ENCODE measurements around the gene POPDC3. TPM values are rescaled to one million over a fixed set of nuclear protein-coding genes. Genes with fewer than 3 reads are reported as not detected.

The POPDC3 gene
- total RNA-seq, 1 experiment from 2014 or later, result 0.70 TPM

- no peaks in the 10 kb centered on the region for H3K27me3 Mint-ChIP-seq (ENCODE audit: insufficient read depth, unreplicated experiment)
- ChIA-PET CTCF (no interaction called here), POLR2A (no interaction called here)
- BruUV-seq (replicated peaks), result no TSS peak
- H3K4me3 Mint-ChIP-seq (ENCODE audit: unreplicated experiment), result no peak overlapping the region
- no peak for DNase-seq
- Histone ChIP-seq H3K4me1 (no peaks in the 10 kb centered on the region), H3K4me3 (ENCODE audit: low read depth, low read length) (no peak overlapping the region), H3K36me3 (ENCODE audit: control insufficient read depth, insufficient read depth, low read length) (no peaks in the 10 kb centered on the region), H3K27me3 (replicated peaks; ENCODE audit: control insufficient read depth, insufficient read depth, low read length) (no peaks in the 10 kb centered on the region; the same call in 1 of the 2 replicates), H3K9me3 (no peaks in the 10 kb centered on the region)
- no peaks in the 10 kb centered on the region for H3K9me3 Mint-ChIP-seq (ENCODE audit: unreplicated experiment)
- intact Hi-C loops (cut with micrococcal nuclease; ENCODE audit: unreplicated experiment), result no loop called here
- no peaks in the 10 kb centered on the region for H3K36me3 Mint-ChIP-seq (ENCODE audit: insufficient read depth, unreplicated experiment)
- H3K4me1 Mint-ChIP-seq (ENCODE audit: low read depth, unreplicated experiment), result no peaks in the 10 kb centered on the region
- H3K27ac Mint-ChIP-seq (ENCODE audit: unreplicated experiment), result no peak overlapping the region
- TF ChIP-seq CTCF (IDR thresholded peaks at IDR 0.05; ENCODE audit: insufficient read depth in 1 of 2, low read depth in 1 of 2, low read length in 1 of 2, severe bottlenecking in 1 of 2, unreplicated experiment in 1 of 2), result no peak
These were observed 6.8 kb upstream of the POPDC3 start for GRCh38 chr6:105186576-105186975.

- Mint-ChIP-seq H3K27me3 (ENCODE audit: insufficient read depth, unreplicated experiment) (peaks cover 5% of the 10 kb centered on the region), H3K4me1 (ENCODE audit: low read depth, unreplicated experiment) (peaks cover 5% of the 10 kb centered on the region), H3K36me3 (ENCODE audit: insufficient read depth, unreplicated experiment) (no peaks in the 10 kb centered on the region), H3K27ac (ENCODE audit: unreplicated experiment) (no peak overlapping the region), H3K9me3 (ENCODE audit: unreplicated experiment) (no peaks in the 10 kb centered on the region), H3K4me3 (ENCODE audit: unreplicated experiment) (no peak overlapping the region)
- no peak for TF ChIP-seq CTCF (IDR thresholded peaks at IDR 0.05; ENCODE audit: insufficient read depth in 1 of 2, low read depth in 1 of 2, low read length in 1 of 2, severe bottlenecking in 1 of 2, unreplicated experiment in 1 of 2)
- DNase-seq, result no peak
- Histone ChIP-seq H3K27me3 (replicated peaks; ENCODE audit: control insufficient read depth, insufficient read depth, low read length) (no peaks in the 10 kb centered on the region; the same call in 1 of the 2 replicates), H3K36me3 (ENCODE audit: control insufficient read depth, insufficient read depth, low read length) (no peaks in the 10 kb centered on the region), H3K4me1 (no peaks in the 10 kb centered on the region), H3K4me3 (ENCODE audit: low read depth, low read length) (no peak overlapping the region), H3K9me3 (no peaks in the 10 kb centered on the region)
- no TSS peak for BruUV-seq (replicated peaks)
- intact Hi-C loops (cut with micrococcal nuclease; ENCODE audit: unreplicated experiment), result no loop called here
- ChIA-PET POLR2A (interaction anchor here (0.6 kb wide), 1 partner anchor 212 kb away, joined by 5 read pairs; no protein-coding TSS in a partner anchor), CTCF (no interaction called here)
These were observed 5.1 kb upstream of the POPDC3 start for GRCh38 chr6:105184921-105185320.

- Histone ChIP-seq H3K4me1 (no peaks in the 10 kb centered on the region), H3K27me3 (replicated peaks; ENCODE audit: control insufficient read depth, insufficient read depth, low read length) (no peaks in the 10 kb centered on the region; the same call in 1 of the 2 replicates), H3K36me3 (ENCODE audit: control insufficient read depth, insufficient read depth, low read length) (no peaks in the 10 kb centered on the region), H3K4me3 (ENCODE audit: low read depth, low read length) (no peak overlapping the region), H3K9me3 (no peaks in the 10 kb centered on the region)
- Mint-ChIP-seq H3K9me3 (ENCODE audit: unreplicated experiment) (no peaks in the 10 kb centered on the region), H3K4me3 (ENCODE audit: unreplicated experiment) (no peak overlapping the region), H3K4me1 (ENCODE audit: low read depth, unreplicated experiment) (peaks cover 6% of the 10 kb centered on the region), H3K27me3 (ENCODE audit: insufficient read depth, unreplicated experiment) (peaks cover 12% of the 10 kb centered on the region), H3K27ac (ENCODE audit: unreplicated experiment) (no peak overlapping the region), H3K36me3 (ENCODE audit: insufficient read depth, unreplicated experiment) (no peaks in the 10 kb centered on the region)
- intact Hi-C loops (cut with micrococcal nuclease; ENCODE audit: unreplicated experiment), result no loop called here
- TF ChIP-seq CTCF (IDR thresholded peaks at IDR 0.05; ENCODE audit: insufficient read depth in 1 of 2, low read depth in 1 of 2, low read length in 1 of 2, severe bottlenecking in 1 of 2, unreplicated experiment in 1 of 2), result no peak
- ChIA-PET POLR2A (no interaction called here), CTCF (no interaction called here)
- no TSS peak for BruUV-seq (replicated peaks)
- no peak for DNase-seq
These were observed 2.2 kb upstream of the POPDC3 start for GRCh38 chr6:105181981-105182515.

Data from Caco-2 (cell line).